GM19193 (cell line): ENCODE measurements around the gene MACROD2.

Experiments used
- POLR2A ChIP-seq: IDR thresholded peaks from 4 replicates; pipeline ENCODE4 v1.6.1; 2011; ENCODE audit not compliant: insufficient read depth, insufficient read length; ENCODE audit errors: extremely low read depth

Gene MACROD2

GRCh38 chr20:14860410-14860814, 865.1 kb downstream of the MACROD2 start:
- no peak for TF ChIP-seq POLR2A

GRCh38 chr20:14861028-14861699, 865.8 kb downstream of the MACROD2 start:
- TF ChIP-seq POLR2A, result no peak

DNA sequence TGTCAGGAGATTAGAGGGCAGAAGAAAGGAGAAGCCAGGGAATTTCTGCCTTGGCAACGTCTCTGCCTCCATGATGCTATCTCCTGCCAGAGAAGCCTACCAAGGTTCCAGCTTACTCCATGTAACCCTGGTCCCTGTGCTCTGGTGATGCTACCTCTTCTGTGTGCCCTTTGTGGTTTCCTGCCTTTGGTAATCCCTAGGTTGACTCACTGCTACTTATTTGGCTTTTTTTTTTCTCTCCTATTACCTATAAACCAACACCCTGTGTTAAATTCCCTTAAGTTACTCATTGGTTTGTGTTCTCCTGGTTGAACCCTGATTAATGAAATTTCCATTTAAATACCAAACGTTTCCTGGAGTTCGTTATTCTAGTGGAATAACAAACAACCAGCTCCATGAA, 869.9 kb downstream of the MACROD2 start:
- TF ChIP-seq POLR2A, result no peak

- no peak for TF ChIP-seq POLR2A
Observed at GRCh38 chr20:14865731-14866130, 870.4 kb downstream of the MACROD2 start.

- TF ChIP-seq POLR2A, result no peak
Observed at GRCh38 chr20:14866841-14867514, 871.7 kb downstream of the MACROD2 start.

- TF ChIP-seq POLR2A, result no peak
Observed at GRCh38 chr20:14877301-14878028, 882.1 kb downstream of the MACROD2 start.

DNA sequence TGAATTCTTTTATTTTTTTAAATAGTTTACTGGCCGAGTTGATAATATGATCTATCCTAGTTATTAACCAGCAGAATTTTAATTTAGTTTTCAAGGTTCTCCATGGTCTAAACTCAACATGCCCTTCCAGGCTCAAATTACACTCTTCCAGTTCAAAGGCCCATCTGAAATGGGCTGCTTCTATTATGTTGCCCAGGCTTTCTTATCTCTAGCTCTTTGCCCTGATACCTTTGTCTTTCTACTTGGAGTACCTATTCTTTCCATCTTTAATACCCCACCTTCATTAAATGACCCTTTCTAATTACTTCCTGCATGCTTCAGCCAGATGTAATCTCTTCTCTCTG, 883.3 kb downstream of the MACROD2 start:
- TF ChIP-seq POLR2A, result no peak

DNA sequence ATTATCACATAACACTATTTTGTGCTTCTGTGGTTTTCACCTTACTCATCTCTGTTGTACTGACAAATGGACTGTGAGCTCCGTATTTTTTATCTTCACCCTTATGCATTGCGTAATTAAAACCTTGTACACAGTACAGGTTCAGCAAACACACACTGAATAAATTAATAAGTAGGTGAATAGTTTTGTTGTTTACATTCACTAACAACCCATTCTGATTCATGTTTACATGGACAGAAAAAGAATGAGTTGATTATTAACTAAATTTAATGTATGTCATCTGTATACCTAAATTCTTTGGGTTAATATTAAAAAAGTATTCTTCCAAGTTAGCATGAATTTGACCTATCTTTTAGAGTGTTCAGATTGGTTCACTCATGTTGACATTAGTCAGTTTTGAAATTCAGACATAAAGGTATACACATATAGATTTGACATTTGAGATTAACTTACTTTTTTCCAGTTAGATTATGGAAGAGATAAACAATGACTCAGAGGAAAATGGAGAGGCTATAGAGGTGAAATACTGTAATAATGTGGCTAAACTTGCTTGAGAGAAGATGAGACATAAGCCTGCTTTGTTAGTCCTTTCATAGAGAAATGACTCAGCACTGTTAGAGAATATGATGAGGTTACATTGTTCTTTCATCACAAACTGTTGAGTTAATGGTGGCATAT, 883.8 kb downstream of the MACROD2 start:
- TF ChIP-seq POLR2A, result no peak

DNA sequence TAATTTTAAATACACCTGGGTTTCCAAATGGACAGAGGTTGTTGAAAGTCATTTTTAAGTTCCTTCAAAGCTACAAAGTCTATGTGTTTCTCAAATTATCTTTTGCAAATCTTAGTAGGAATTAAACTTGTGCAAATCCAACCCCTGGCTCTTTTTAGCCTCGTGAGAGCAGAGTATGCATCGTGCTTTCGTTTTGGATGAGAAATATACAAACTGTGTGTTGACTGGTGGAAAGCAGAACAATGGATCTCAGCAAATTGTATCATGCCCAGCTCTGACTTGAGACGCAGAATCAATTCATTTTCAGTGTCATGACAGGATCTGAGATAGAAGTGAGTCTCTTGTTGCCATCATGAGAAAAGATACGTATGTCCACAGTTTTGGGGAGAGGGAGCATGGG, 884.5 kb downstream of the MACROD2 start:
- no peak for TF ChIP-seq POLR2A

- TF ChIP-seq POLR2A, result no peak
Observed at GRCh38 chr20:14881518-14881917, 886.2 kb downstream of the MACROD2 start.

- no peak for TF ChIP-seq POLR2A
Observed at GRCh38 chr20:14882157-14882556, 886.8 kb downstream of the MACROD2 start.

GRCh38 chr20:14882846-14883245, 887.5 kb downstream of the MACROD2 start:
- no peak for TF ChIP-seq POLR2A

DNA sequence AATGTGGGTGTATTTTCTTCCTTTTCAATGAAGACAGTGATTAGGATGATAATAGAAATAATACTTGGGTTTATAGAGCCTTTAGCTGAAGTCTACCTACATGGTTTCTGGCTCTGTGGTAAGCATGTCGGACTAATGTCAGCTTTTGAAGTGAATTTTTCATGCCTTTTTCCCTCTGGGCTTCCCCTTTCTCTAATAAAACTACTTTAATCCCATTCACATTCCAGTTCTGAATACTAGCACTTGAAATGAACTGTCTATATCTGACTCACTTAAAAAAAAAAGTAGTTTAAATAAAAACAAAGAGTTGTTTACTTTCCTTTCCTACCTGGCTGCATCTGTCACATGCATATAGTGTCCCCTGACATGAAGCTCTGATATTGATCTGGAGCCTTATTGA, 888.0 kb downstream of the MACROD2 start:
- no peak for TF ChIP-seq POLR2A

DNA sequence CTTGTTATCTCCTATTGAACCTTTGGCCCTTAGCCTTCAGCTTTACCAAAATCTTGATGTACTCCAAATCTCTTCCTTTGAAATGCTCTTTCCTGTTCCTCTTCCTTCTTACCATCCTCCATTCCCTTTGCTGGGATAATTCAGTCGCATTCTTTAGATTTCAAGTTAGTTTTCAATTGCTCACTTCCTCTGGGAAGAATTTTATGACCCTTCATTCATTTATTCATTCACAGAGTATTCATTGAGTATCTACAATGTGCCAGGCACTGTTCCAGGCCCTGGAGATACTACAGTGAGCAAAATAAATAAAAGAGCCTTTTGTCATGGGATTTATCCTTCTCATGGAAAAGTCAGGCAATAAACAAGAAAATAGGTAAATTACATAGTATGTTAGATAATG, 890.3 kb downstream of the MACROD2 start:
- TF ChIP-seq POLR2A, result no peak

GRCh38 chr20:14888134-14888533, 892.8 kb downstream of the MACROD2 start:
- no peak for TF ChIP-seq POLR2A
